Measurements from ENCODE around the gene OR2M7. TPM values are rescaled to one million over a fixed set of nuclear protein-coding genes. Genes with fewer than 3 reads are reported as not detected.

OR2M7 gene
- total and polyA plus RNA-seq, 2 donors (not counting 3 experiments of a cell fraction or from before 2014, with no cell fraction given), result not detected

GRCh38 chr1:248366609-248367008 lies 42.2 kb upstream of the OR2M7 start:
- intact Hi-C loops (cut with micrococcal nuclease) (no loop called here), dilution Hi-C loops (cut with MboI; ENCODE audit: extremely low pct_ligation_motif_present, low sequenced_read_pairs) (no loop called here)
- no peak overlapping the region for H3K4me3 ChIP-seq (replicated peaks in 1 of 3; ENCODE audit: insufficient read depth in 1 of 3, low read depth in 1 of 3, low read length in 3 of 3)
- no peaks in the 10 kb centered on the region for H4K20me1 ChIP-seq (replicated peaks; ENCODE audit: control insufficient read depth, extremely low read depth, insufficient read depth, low read length)
- DNase-seq (ENCODE audit: low read depth, low spot score), result no peak
- FAIRE-seq, result no peak
- ChIA-PET CTCF (no interaction called here), POLR2A (no interaction called here)
- BruUV-seq (replicated peaks), result no TSS peak
- H3K9me3 ChIP-seq (replicated peaks; ENCODE audit: control insufficient read depth, insufficient read depth, low read length), result peaks cover 2% of the 10 kb centered on the region
- no peak for TF ChIP-seq EZH2 (IDR thresholded peaks at IDR 0.05; ENCODE audit: borderline replicate concordance, low read depth, low read length, severe bottlenecking)
- no peak for TF ChIP-seq GATA2 (IDR thresholded peaks at IDR 0.05; ENCODE audit: insufficient read depth, insufficient read length, low read depth, low read length)
- TF ChIP-seq JUN (IDR thresholded peaks at IDR 0.05; ENCODE audit: borderline replicate concordance, insufficient read depth, insufficient read length, low read depth), result no peak
- no peaks in the 10 kb centered on the region for H3K27me3 ChIP-seq (ENCODE audit: control insufficient read depth in 2 of 2, insufficient read depth in 2 of 2, low read length in 2 of 2)
- no peaks in the 10 kb centered on the region for H3K36me3 ChIP-seq (ENCODE audit: control insufficient read depth in 2 of 2, extremely low read depth in 1 of 2, insufficient read depth in 2 of 2, low read length in 2 of 2)
- no peaks in the 10 kb centered on the region for H3K4me1 ChIP-seq (ENCODE audit: control insufficient read depth, extremely low read depth, insufficient read depth, low read length)
- H3K27ac ChIP-seq (ENCODE audit: insufficient read depth, low read depth, low read length), result no peak overlapping the region
- no peak overlapping the region for H2AFZ ChIP-seq (ENCODE audit: low read depth, low read length)
- no peak overlapping the region for H3K9ac ChIP-seq (replicated peaks; ENCODE audit: extremely low read depth, insufficient read depth, low read length)
- H3K9me1 ChIP-seq (replicated peaks; ENCODE audit: control insufficient read depth, extremely low read depth, insufficient read depth, low read length), result no peaks in the 10 kb centered on the region
- no peak overlapping the region for H3K4me2 ChIP-seq (ENCODE audit: insufficient read depth, low read length)
- no peaks in the 10 kb centered on the region for H3K79me2 ChIP-seq (ENCODE audit: control insufficient read depth, insufficient read depth, low read length)

GRCh38 chr1:248361121-248361715 lies 36.9 kb upstream of the OR2M7 start, which contains the start of gene OR2T4:
Gene OR2T4, plus strand, starts transcription at chr1:248361665. Its CDS starts 0 bp downstream, at chr1:248361665.
- Histone ChIP-seq H2AFZ (ENCODE audit: low read depth, low read length) (no peak within 1 kb of the TSS), H3K79me2 (ENCODE audit: control insufficient read depth, insufficient read depth, low read length) (no peaks in the 10 kb centered on the region), H3K27ac (ENCODE audit: insufficient read depth, low read depth, low read length) (no peak within 1 kb of the TSS), H3K4me1 (ENCODE audit: control insufficient read depth, extremely low read depth, insufficient read depth, low read length) (no peaks in the 10 kb centered on the region), H3K9me3 (replicated peaks; ENCODE audit: control insufficient read depth, insufficient read depth, low read length) (peaks cover 9% of the 10 kb centered on the region), H3K4me3 (replicated peaks in 1 of 3; ENCODE audit: insufficient read depth in 1 of 3, low read depth in 1 of 3, low read length in 3 of 3) (no peak within 1 kb of the TSS), H3K36me3 (ENCODE audit: control insufficient read depth in 2 of 2, extremely low read depth in 1 of 2, insufficient read depth in 2 of 2, low read length in 2 of 2) (no peaks in the 10 kb centered on the region), H4K20me1 (replicated peaks; ENCODE audit: control insufficient read depth, extremely low read depth, insufficient read depth, low read length) (no peaks in the 10 kb centered on the region), H3K27me3 (ENCODE audit: control insufficient read depth in 2 of 2, insufficient read depth in 2 of 2, low read length in 2 of 2) (no peaks in the 10 kb centered on the region), H3K9me1 (replicated peaks; ENCODE audit: control insufficient read depth, extremely low read depth, insufficient read depth, low read length) (no peaks in the 10 kb centered on the region), H3K9ac (replicated peaks; ENCODE audit: extremely low read depth, insufficient read depth, low read length) (no peak within 1 kb of the TSS), H3K4me2 (ENCODE audit: insufficient read depth, low read length) (no peak within 1 kb of the TSS)
- TF ChIP-seq JUN (IDR thresholded peaks at IDR 0.05; ENCODE audit: borderline replicate concordance, insufficient read depth, insufficient read length, low read depth) (no peak), MYC (IDR thresholded peaks at IDR 0.05; ENCODE audit: low read depth, low read length) (no peak), CTCF (IDR thresholded peaks at IDR 0.05; ENCODE audit: extremely low read depth in 1 of 2, insufficient read depth in 1 of 2, low read depth in 1 of 2, low read length in 2 of 2) (no peak), FOS (IDR thresholded peaks at IDR 0.05; ENCODE audit: borderline replicate concordance, insufficient read depth, low read length) (no peak), EZH2 (IDR thresholded peaks at IDR 0.05; ENCODE audit: borderline replicate concordance, low read depth, low read length, severe bottlenecking) (no peak), MAX (IDR thresholded peaks at IDR 0.05; ENCODE audit: insufficient read depth, insufficient read length) (no peak), GATA2 (IDR thresholded peaks at IDR 0.05; ENCODE audit: insufficient read depth, insufficient read length, low read depth, low read length) (no peak)
- DNase-seq (ENCODE audit: low read depth, low spot score) (no peak), FAIRE-seq (no peak)
- BruUV-seq (replicated peaks), result no TSS peak
- dilution Hi-C loops (cut with MboI; ENCODE audit: extremely low pct_ligation_motif_present, low sequenced_read_pairs), result no loop called here
- ChIA-PET POLR2A (no interaction called here), CTCF (no interaction called here)
- intact Hi-C loops (cut with micrococcal nuclease), result no loop called here

Data from endothelial cell of umbilical vein (primary cell).